Kidney (tissue), 14 donors: Measurements from ENCODE around the gene TBPL1. TPM values are rescaled to one million over a fixed set of nuclear protein-coding genes. Genes with fewer than 3 reads are reported as not detected.
"Not testable (repeated sequence)": the region's sequence is repeated elsewhere in the genome, so short reads cannot be mapped to it uniquely, and the experiment has no call there.

Experiments
- DNase-seq, 5 donors: peaks; one replicate each; pipeline ENCODE4 v3.0.0-alpha.2; 2013 to 2020
- FAIRE-seq: peaks from 2 replicates; lab custom pipeline; 2012; peaks lifted over from hg19 to GRCh38; lab: Jason Lieb, UNC
- H3K27ac ChIP-seq, 2 donors: one replicate each; pipeline ENCODE4 v1.7.0; 2013; ENCODE audit warnings: low read depth in 2 of 2, low read length in 2 of 2, inconsistent platforms in 1 of 2
- H3K27me3 ChIP-seq: one replicate; pipeline ENCODE4 v1.7.1; 2013; ENCODE audit warnings: low read length, inconsistent platforms; ENCODE audit not compliant: control insufficient read depth, insufficient read depth
- H3K36me3 ChIP-seq, 3 donors: one replicate each; pipeline versions ENCODE4 v1.7.0 to v1.7.1; 2013; ENCODE audit warnings: low read length in 3 of 3, control low read depth in 1 of 3, inconsistent platforms in 1 of 3; ENCODE audit not compliant: insufficient read depth in 3 of 3, control insufficient read depth in 2 of 3
- H3K4me1 ChIP-seq, 3 donors: one replicate each; pipeline versions ENCODE4 v1.7.0 to v1.7.1; 2013; ENCODE audit warnings: low read length in 3 of 3, inconsistent platforms in 1 of 3, low read depth in 1 of 3; ENCODE audit not compliant: control insufficient read depth in 2 of 3, insufficient read depth in 2 of 3
- H3K4me3 ChIP-seq, 3 donors: one replicate each; pipeline versions ENCODE4 v1.7.0 to v1.8.1; 2013; ENCODE audit warnings: low read length in 3 of 3, control low read depth in 1 of 3, inconsistent platforms in 1 of 3
- H3K9ac ChIP-seq, 3 donors: one replicate each; pipeline versions ENCODE4 v1.7.0 to v1.7.1; 2013; ENCODE audit warnings: low read length in 3 of 3, control low read depth in 1 of 3, inconsistent platforms in 1 of 3
- H3K9me3 ChIP-seq, 3 donors: one replicate each; pipeline versions ENCODE4 v1.7.0 to v1.7.1; 2013; ENCODE audit warnings: low read length in 3 of 3, control low read depth in 1 of 3, inconsistent platforms in 1 of 3; ENCODE audit not compliant: control insufficient read depth in 2 of 3, insufficient read depth in 1 of 3
- CTCF ChIP-seq: IDR thresholded peaks from 3 replicates; pipeline ENCODE4 v1.5.1; 2012; ENCODE audit warnings: mild to moderate bottlenecking, moderate library complexity, borderline replicate concordance; ENCODE audit not compliant: insufficient read depth; ENCODE audit errors: extremely low read depth
- intact Hi-C: fragments of 100-400 bp; cut with DNase I; formaldehyde crosslinking; loops from one replicate; pipeline ENCODE4 v1.11.1; 2022
- polyA plus RNA-seq: library from polyadenylated mRNA; stranded (reverse); fragments of 350-450 nt; fragmentation: Illumina TruSeq; extraction: RNeasy Lipid Tissue Mini Kit (QIAGEN cat#74804); gene quantifications from one replicate; pipeline ENCODE4 v1.2.3, GENCODE V29; 2014; ENCODE audit warnings: low read depth, low replicate concordance; ENCODE audit not compliant: insufficient read depth
- total RNA-seq: library from RNA; stranded (reverse); fragmentation: NEBNext Ultra II Directional; extraction: Animal tissue kit (Norgen Biotek cat#: 25700); gene quantifications from one replicate; pipeline ENCODE4 v1.2.1, GENCODE V29; 2021
- donor health status: control.
- donor health status: control.
- donor health status: control.
- donor health status: control.
- donor health status: control.
- donor health status: DM: yes; HTN: yes; CAD: no.
- donor health status: Normal renal cell carcinoma (clear cell type).

TBPL1 gene
- total and polyA plus RNA-seq, 2 donors from 2014 or later = 17.3 to 20.7 TPM

- Histone ChIP-seq H3K36me3 (no peaks in the 10 kb centered on the region), H3K27ac (no peak overlapping the region), H3K4me3 (no peak overlapping the region), H3K9me3 (no peaks in the 10 kb centered on the region), H3K9ac (no peak overlapping the region), H3K27me3 (no peaks in the 10 kb centered on the region), H3K4me1 (no peaks in the 10 kb centered on the region)
- FAIRE-seq = no peak
- TF ChIP-seq CTCF = no peak
- DNase-seq = no peak
- intact Hi-C loops = loop anchor here (10.0 kb wide), 1 partner anchor 355 kb away; no protein-coding TSS in a partner anchor
Measured at GRCh38 chr6:133919362-133919761, 33.7 kb upstream of the TBPL1 start.

- no peak overlapping the region for H3K4me3 ChIP-seq
- no peak overlapping the region for H3K9ac ChIP-seq
- FAIRE-seq (peak; percentile 15), DNase-seq (peak; percentile 80 to 93 (median 81))
- no peaks in the 10 kb centered on the region for H3K36me3 ChIP-seq
- H3K27ac ChIP-seq = no peak overlapping the region
- no peaks in the 10 kb centered on the region for H3K4me1 ChIP-seq
- no peaks in the 10 kb centered on the region for H3K27me3 ChIP-seq
- intact Hi-C loops = loop anchor here (5.0 kb wide), 1 partner anchor 176 kb away; no protein-coding TSS in a partner anchor
- no peaks in the 10 kb centered on the region for H3K9me3 ChIP-seq
- peak; percentile 75 for TF ChIP-seq CTCF
Measured at GRCh38 chr6:133921249-133921859, 31.7 kb upstream of the TBPL1 start.

GRCh38 chr6:133923938-133924593, 29.0 kb upstream of the TBPL1 start:
- Histone ChIP-seq H3K9me3 (no peaks in the 10 kb centered on the region), H3K27me3 (no peaks in the 10 kb centered on the region), H3K27ac (no peak overlapping the region), H3K9ac (no peak overlapping the region), H3K4me1 (no peaks in the 10 kb centered on the region), H3K36me3 (no peaks in the 10 kb centered on the region), H3K4me3 (no peak overlapping the region)
- intact Hi-C loops = loop anchor here (5.0 kb wide), 1 partner anchor 173 kb away; no protein-coding TSS in a partner anchor
- peak; percentile 93 for TF ChIP-seq CTCF
- FAIRE-seq (peak; percentile 95), DNase-seq (peak in 4 of 5 donors; percentile 66 to 92 (median 82))

- H3K27me3 ChIP-seq, H3K9ac ChIP-seq, DNase-seq, H3K9me3 ChIP-seq, FAIRE-seq, H3K36me3 ChIP-seq, H3K4me1 ChIP-seq, H3K27ac ChIP-seq, H3K4me3 ChIP-seq, intact Hi-C loops: not testable (repeated sequence)
Measured at GRCh38 chr6:133931221-133931620, 21.8 kb upstream of the TBPL1 start.

GRCh38 chr6:133936352-133936751, 16.7 kb upstream of the TBPL1 start:
- H3K4me3 ChIP-seq, H3K27me3 ChIP-seq, FAIRE-seq, H3K4me1 ChIP-seq, intact Hi-C loops, DNase-seq, H3K27ac ChIP-seq, H3K9ac ChIP-seq, H3K9me3 ChIP-seq, H3K36me3 ChIP-seq: not testable (repeated sequence)
